IPS-18c (cell line): Measurements from ENCODE around the gene RPS15A.
"Not testable (repeated sequence)": the region's sequence is repeated elsewhere in the genome, so short reads cannot be mapped to it uniquely, and the experiment has no call there.

ENCODE experiments used
- H3K4me3 ChIP-seq: 2 replicates; pipeline ENCODE4 v1.7.0; 2013; ENCODE audit warnings: low read depth, mild to moderate bottlenecking, low read length, moderate library complexity; ENCODE audit not compliant: insufficient read depth
- H3K9me3 ChIP-seq: one replicate; pipeline ENCODE4 v1.6.1; 2013; ENCODE audit warnings: mild to moderate bottlenecking, low read length, moderate library complexity; ENCODE audit not compliant: control insufficient read depth, insufficient read depth

RPS15A gene

DNA sequence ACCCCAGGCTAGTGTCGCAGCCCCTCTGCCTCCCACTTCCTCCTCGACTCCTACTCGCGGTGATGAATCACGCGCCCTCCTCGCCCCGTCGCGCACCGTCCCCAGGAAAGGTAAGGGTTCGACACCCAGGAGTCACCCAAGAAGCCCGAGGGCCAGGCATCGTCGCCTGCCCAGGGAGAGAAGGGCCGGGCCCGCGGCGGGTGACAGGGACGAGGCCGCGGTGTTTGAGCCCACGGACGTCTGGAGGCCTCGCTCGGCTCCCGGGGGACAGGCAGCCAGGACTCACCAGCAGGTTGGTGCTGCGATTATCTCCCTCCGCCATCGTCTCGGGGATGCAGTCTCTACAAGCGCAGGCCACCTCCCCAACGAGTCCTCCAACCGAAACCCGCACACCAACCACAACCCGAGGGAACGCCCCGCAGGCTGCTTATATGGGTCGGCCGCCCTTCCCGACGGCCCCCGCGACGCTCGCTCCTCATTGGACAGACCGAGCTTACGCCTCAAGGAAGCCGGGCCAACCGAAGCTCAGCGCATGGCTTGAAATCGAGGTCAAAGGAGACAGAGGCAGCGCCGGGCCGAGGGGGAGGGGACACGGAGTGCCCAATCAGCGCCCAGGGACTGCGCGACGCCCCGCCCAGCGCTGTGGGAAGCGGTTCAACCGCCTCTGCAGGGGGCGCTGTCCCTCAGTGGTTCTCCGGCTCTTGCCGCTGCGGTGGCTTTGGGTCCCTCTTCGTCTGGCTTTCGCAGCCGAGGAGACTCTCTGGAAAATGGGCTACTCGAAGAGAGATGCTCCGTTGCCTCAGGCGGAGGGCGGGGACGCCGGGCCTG is 11.2 kb upstream of the RPS15A start, which contains the start of gene ARL6IP1:
Gene ARL6IP1, minus strand, starts transcription at position 405 of the 828 bp plus-strand sequence. Its CDS starts 83 bp downstream, at position 322.
- H3K4me3 ChIP-seq: peak within 1 kb of the TSS; percentile 88
- no peaks in the 10 kb centered on the region for H3K9me3 ChIP-seq

- no peaks in the 10 kb centered on the region for H3K9me3 ChIP-seq
- H3K4me3 ChIP-seq: peak overlapping the region; percentile 88
These were observed 10.6 kb upstream of the RPS15A start for GRCh38 chr16:18800775-18801144.

- Histone ChIP-seq H3K4me3 (peak overlapping the region; percentile 88), H3K9me3 (no peaks in the 10 kb centered on the region)
These were observed 10.2 kb upstream of the RPS15A start for GRCh38 chr16:18800293-18800692.

GRCh38 chr16:18799500-18799899 is 9.4 kb upstream of the RPS15A start:
- H3K4me3 ChIP-seq: peak overlapping the region; percentile 88; the same call in 1 of the 2 replicates
- no peaks in the 10 kb centered on the region for H3K9me3 ChIP-seq

GRCh38 chr16:18797746-18798145 is 7.6 kb upstream of the RPS15A start:
- Histone ChIP-seq H3K4me3 (no peak overlapping the region), H3K9me3 (no peaks in the 10 kb centered on the region)

- Histone ChIP-seq H3K9me3 (no peaks in the 10 kb centered on the region), H3K4me3 (no peak overlapping the region)
These were observed 6.2 kb upstream of the RPS15A start for GRCh38 chr16:18796377-18796776.

- H3K4me3 ChIP-seq: no peak overlapping the region
These were observed 2.8 kb upstream of the RPS15A start for GRCh38 chr16:18792836-18793433.

DNA sequence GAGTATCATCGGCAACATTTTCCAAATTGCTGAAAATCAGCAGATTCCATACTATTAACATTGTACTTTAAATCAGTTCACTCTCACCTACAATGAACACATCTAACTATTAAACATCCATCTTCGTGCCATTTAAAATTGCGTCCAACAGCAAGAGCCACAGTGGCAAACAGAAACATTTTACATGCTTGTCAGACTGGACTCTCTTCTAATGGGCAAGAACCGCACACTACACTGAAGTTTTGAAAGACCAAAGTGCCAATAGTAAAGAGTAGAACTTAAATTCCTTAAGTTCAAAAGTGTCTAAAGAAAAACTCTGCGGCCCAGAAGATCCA is 652 bp downstream of the RPS15A start:
- Histone ChIP-seq H3K9me3 (peaks cover 2% of the 10 kb centered on the region), H3K4me3 (peak overlapping the region; percentile 88)

More at GRCh38 chr16:18792836-18793433, 2.8 kb upstream of the RPS15A start:
- H3K9me3 ChIP-seq: peaks cover 2% of the 10 kb centered on the region

GRCh38 chr16:18788828-18789514 is 1.2 kb downstream of the RPS15A start:
- Histone ChIP-seq H3K4me3 (peak overlapping the region; percentile 88), H3K9me3 (peaks cover 2% of the 10 kb centered on the region)

DNA sequence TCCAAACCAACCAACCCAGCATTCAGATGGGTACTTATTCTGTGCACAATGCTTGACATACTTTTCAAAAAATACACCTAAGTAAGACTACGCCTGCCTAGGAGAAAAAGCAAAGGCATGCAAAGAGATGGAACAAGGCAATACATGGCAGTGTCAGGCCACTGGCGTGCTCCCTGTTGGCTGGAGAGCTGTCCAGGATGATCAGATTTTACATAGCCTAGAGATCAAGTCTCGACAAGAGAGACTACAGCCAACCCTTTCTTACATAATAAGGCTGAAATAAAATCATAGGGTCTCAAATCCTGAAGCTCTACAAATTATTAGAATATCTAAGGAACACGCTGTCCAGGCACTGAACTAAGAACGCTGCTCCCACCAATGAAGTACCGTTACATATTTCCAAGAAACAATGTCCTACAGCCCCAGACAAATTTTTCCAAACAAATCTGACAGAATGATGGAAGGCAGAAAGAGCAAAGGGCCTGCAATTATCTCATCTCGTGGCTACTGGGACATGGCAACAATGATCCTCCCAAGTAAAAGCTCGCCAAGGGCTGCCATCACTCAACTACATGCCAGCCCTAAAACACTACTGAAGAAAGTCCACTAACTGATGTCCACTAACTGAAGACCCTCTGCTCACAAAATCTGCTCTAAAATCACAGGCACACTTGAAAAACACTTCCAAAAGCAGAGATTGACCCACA is 5.1 kb downstream of the RPS15A start:
- no peak overlapping the region for H3K4me3 ChIP-seq

GRCh38 chr16:18783430-18784341 is 6.4 kb downstream of the RPS15A start:
- H3K9me3 ChIP-seq: no peaks in the 10 kb centered on the region
- H3K4me3 ChIP-seq: no peak overlapping the region

More for the DNA sequence above, 5.1 kb downstream of the RPS15A start:
- peaks cover 2% of the 10 kb centered on the region for H3K9me3 ChIP-seq

DNA sequence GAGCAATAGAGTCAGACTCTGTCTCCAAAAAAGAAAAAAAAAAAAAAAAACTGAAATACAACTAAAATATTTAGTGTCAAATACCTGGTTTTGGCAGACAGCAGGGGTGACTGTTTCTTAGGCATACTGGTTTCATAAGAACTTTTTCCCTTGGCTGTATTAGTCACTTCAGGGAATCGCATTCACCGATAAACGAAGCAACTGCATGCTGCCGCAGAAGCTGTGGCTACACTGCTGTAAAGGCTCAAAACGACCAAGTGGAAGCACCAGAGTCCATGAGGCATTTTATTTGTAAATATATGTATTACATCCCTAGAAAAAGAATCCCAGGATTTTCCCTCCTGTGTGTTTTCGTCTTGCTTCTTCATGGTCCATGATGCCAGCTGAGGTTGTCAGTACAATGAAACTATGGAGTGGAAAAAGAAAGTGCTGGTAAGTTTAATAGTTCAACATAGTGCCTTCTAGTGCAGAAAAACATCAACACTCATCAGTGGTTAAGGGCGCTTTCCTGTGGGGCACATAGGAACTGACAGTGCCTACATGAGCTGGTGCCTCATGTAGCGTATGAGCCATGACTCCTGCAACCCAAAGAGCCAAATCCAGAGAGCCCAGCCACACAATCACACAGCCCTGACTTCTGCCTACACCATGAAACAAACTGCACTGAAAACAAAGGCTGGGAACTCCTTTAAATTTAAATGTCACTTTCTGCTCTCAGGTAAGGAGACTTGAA is 7.3 kb downstream of the RPS15A start:
- Histone ChIP-seq H3K9me3 (no peaks in the 10 kb centered on the region), H3K4me3 (no peak overlapping the region)

- not testable (repeated sequence) for H3K9me3 ChIP-seq, H3K4me3 ChIP-seq
These were observed 8.9 kb downstream of the RPS15A start for GRCh38 chr16:18781232-18781631.

- H3K4me3 ChIP-seq, H3K9me3 ChIP-seq: not testable (repeated sequence)
These were observed 9.6 kb downstream of the RPS15A start for GRCh38 chr16:18780460-18781026.

GRCh38 chr16:18777664-18778063 is 12.5 kb downstream of the RPS15A start:
- H3K4me3 ChIP-seq, H3K9me3 ChIP-seq: not testable (repeated sequence)

DNA sequence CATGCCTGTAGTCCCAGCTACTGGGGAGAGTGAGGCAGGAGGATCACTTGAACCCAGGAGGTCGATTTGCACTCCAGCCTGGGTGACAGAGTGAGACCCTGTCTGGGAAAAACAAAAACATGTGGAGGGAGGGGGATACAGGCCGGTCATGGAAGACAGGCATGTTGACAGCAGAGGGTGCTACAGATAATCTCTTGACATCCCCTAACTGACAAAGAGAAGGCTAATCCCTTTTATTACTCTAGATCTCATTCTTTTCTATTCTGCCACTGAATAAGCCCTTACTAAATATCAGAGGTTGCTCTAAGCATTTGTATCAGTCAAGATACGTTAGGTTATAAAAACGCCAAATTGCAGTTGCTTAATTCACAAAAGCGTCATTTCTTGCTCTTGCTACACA is 13.8 kb downstream of the RPS15A start:
- H3K9me3 ChIP-seq, H3K4me3 ChIP-seq: not testable (repeated sequence)
